Activated CD4-positive, CD25-positive, alpha-beta regulatory T cell treated with anti-CD3 and anti-CD28 coated beads, Interleukin-2, amount 50 U/mL, for 16 hours (primary cell): ENCODE data around the gene LMAN2L.

Source experiments
- DNase-seq: peaks from one replicate; pipeline ENCODE4 v3.0.0-alpha.2; 2020; ENCODE audit warnings: low read depth, low spot score

The LMAN2L gene

GRCh38 chr2:96760036-96760985, 20.4 kb upstream of the LMAN2L start, which contains the start of gene CNNM4:
Gene CNNM4, plus strand, starts transcription at chr2:96760902. Its CDS starts 98 bp downstream, at chr2:96761000.
- peak; percentile 83 for DNase-seq

- no peak for DNase-seq
Measured at GRCh38 chr2:96759548-96759947, 19.7 kb upstream of the LMAN2L start.

- no peak for DNase-seq
Measured at GRCh38 chr2:96758987-96759386, 19.1 kb upstream of the LMAN2L start.

GRCh38 chr2:96757477-96757860, 17.6 kb upstream of the LMAN2L start:
- DNase-seq = no peak

- DNase-seq = no peak
Measured at GRCh38 chr2:96756788-96757476, 17.1 kb upstream of the LMAN2L start.

GRCh38 chr2:96754317-96754716, 14.5 kb upstream of the LMAN2L start:
- DNase-seq = no peak

- no peak for DNase-seq
Measured at GRCh38 chr2:96753661-96754282, 13.9 kb upstream of the LMAN2L start.

GRCh38 chr2:96751800-96752199, 11.9 kb upstream of the LMAN2L start:
- no peak for DNase-seq

- DNase-seq = no peak
Measured at GRCh38 chr2:96747061-96747617, 7.3 kb upstream of the LMAN2L start.

GRCh38 chr2:96739076-96739632, 710 bp downstream of the LMAN2L start:
- no peak for DNase-seq

- no peak for DNase-seq
Measured at GRCh38 chr2:96737831-96738230, 2.0 kb downstream of the LMAN2L start.

GRCh38 chr2:96737251-96737650, 2.6 kb downstream of the LMAN2L start:
- no peak for DNase-seq

- no peak for DNase-seq
Measured at GRCh38 chr2:96734880-96735583, 4.8 kb downstream of the LMAN2L start.

- DNase-seq = no peak
Measured at GRCh38 chr2:96733931-96734330, 5.9 kb downstream of the LMAN2L start.

GRCh38 chr2:96730212-96730611, 9.7 kb downstream of the LMAN2L start:
- DNase-seq = no peak

GRCh38 chr2:96729748-96730147, 10.1 kb downstream of the LMAN2L start:
- no peak for DNase-seq

GRCh38 chr2:96727431-96727830, 12.4 kb downstream of the LMAN2L start:
- DNase-seq = no peak

GRCh38 chr2:96726131-96726530, 13.7 kb downstream of the LMAN2L start:
- DNase-seq = no peak

GRCh38 chr2:96716388-96716787, 23.5 kb downstream of the LMAN2L start:
- no peak for DNase-seq

GRCh38 chr2:96715658-96716057, 24.2 kb downstream of the LMAN2L start:
- no peak for DNase-seq

GRCh38 chr2:96710985-96711384, 28.9 kb downstream of the LMAN2L start:
- no peak for DNase-seq
